ENCODE measurements around the gene PERCC1. TPM values are rescaled to one million over a fixed set of nuclear protein-coding genes. Genes with fewer than 3 reads are reported as not detected.

PERCC1 gene
- total and polyA plus RNA-seq, 8 donors = 0.16 to 0.23 TPM; not detected in 6

- 93 to 94% methylated on average over 34 of the region's 34 CpGs for WGBS, 2 donors
- Histone ChIP-seq H3K36me3 (peaks cover 0 to 30% (median 7%) of the 10 kb centered on the region in 3 donors), H3K9me3 (no peaks in the 10 kb centered on the region), H3K4me1 (no peaks in the 10 kb centered on the region), H3K4me3 (no peak overlapping the region), H3K27ac (no peak overlapping the region), H3K27me3 (no peaks in the 10 kb centered on the region)
- no peak for FAIRE-seq
- TF ChIP-seq, protein P1, sequence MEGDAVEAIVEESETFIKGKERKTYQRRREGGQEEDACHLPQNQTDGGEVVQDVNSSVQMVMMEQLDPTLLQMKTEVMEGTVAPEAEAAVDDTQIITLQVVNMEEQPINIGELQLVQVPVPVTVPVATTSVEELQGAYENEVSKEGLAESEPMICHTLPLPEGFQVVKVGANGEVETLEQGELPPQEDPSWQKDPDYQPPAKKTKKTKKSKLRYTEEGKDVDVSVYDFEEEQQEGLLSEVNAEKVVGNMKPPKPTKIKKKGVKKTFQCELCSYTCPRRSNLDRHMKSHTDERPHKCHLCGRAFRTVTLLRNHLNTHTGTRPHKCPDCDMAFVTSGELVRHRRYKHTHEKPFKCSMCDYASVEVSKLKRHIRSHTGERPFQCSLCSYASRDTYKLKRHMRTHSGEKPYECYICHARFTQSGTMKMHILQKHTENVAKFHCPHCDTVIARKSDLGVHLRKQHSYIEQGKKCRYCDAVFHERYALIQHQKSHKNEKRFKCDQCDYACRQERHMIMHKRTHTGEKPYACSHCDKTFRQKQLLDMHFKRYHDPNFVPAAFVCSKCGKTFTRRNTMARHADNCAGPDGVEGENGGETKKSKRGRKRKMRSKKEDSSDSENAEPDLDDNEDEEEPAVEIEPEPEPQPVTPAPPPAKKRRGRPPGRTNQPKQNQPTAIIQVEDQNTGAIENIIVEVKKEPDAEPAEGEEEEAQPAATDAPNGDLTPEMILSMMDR (IDR thresholded peaks at IDR 0.05) = no peak
- DNase-seq = no peak
- intact Hi-C loops (cut with DNase I) = no loop called here
- ATAC-seq = no peak
These were observed 21.0 kb downstream of the PERCC1 start for GRCh38 chr16:1451702-1452392.

GRCh38 chr16:1452530-1452929 is 21.7 kb downstream of the PERCC1 start:
- WGBS, 2 donors = 94% methylated on average over 20 of the region's 20 CpGs
- H3K36me3 ChIP-seq = peaks cover 0 to 30% (median 7%) of the 10 kb centered on the region in 3 donors
- TF ChIP-seq, protein P1 (IDR thresholded peaks at IDR 0.05) = no peak
- H3K9me3 ChIP-seq = no peaks in the 10 kb centered on the region
- FAIRE-seq = no peak
- no peaks in the 10 kb centered on the region for H3K4me1 ChIP-seq
- intact Hi-C loops (cut with DNase I) = no loop called here
- H3K27ac ChIP-seq = no peak overlapping the region
- no peaks in the 10 kb centered on the region for H3K27me3 ChIP-seq
- no peak overlapping the region for H3K4me3 ChIP-seq
- ATAC-seq = no peak
- DNase-seq = peak in 1 of 6 donors; percentile 41

DNA sequence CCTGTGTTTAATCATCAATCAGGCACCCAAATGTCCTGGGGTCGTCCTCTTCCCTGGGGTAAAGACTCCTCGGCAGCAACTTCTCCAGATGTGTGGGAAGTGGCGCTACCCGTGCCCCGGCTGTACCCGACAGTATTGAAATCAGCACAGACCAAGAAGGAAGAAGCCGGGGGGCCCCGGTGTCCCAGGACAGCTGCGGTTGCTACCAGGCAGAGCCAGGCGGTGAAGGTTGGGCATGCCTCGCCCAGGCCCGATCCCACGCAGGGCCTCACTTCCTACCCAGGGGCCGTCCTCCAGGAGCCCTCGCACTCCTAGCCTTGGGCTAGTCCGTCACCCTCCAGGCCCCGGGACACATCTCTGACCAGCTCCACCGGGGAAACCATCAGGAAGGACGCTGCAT is 22.4 kb downstream of the PERCC1 start:
- Histone ChIP-seq H3K27me3 (no peaks in the 10 kb centered on the region), H3K4me3 (no peak overlapping the region), H3K36me3 (peaks cover 0 to 30% (median 7%) of the 10 kb centered on the region in 3 donors), H3K4me1 (no peaks in the 10 kb centered on the region), H3K27ac (no peak overlapping the region), H3K9me3 (no peaks in the 10 kb centered on the region)
- DNase-seq = peak in 1 of 6 donors; percentile 56
- intact Hi-C loops (cut with DNase I) = no loop called here
- TF ChIP-seq, protein P1 (IDR thresholded peaks at IDR 0.05) = no peak
- FAIRE-seq = no peak
- no peak for ATAC-seq
- WGBS, 2 donors = 95% methylated on average over 19 of the region's 19 CpGs

GRCh38 chr16:1454561-1454960 is 23.7 kb downstream of the PERCC1 start:
- ATAC-seq (no peak), DNase-seq (peak in 1 of 6 donors; percentile 51), FAIRE-seq (no peak)
- TF ChIP-seq, protein P1 (IDR thresholded peaks at IDR 0.05) = no peak
- no peaks in the 10 kb centered on the region for H3K27me3 ChIP-seq
- no peak overlapping the region for H3K4me3 ChIP-seq
- WGBS, 2 donors = 91 to 92% methylated on average over 17 of the region's 17 CpGs
- intact Hi-C loops (cut with DNase I) = no loop called here
- H3K36me3 ChIP-seq = peaks cover 0 to 30% (median 7%) of the 10 kb centered on the region in 3 donors
- no peaks in the 10 kb centered on the region for H3K4me1 ChIP-seq
- H3K27ac ChIP-seq = no peak overlapping the region
- no peaks in the 10 kb centered on the region for H3K9me3 ChIP-seq

Data from pancreas (tissue), 10 donors.